Measurements from ENCODE around the gene LDB2.

DNA sequence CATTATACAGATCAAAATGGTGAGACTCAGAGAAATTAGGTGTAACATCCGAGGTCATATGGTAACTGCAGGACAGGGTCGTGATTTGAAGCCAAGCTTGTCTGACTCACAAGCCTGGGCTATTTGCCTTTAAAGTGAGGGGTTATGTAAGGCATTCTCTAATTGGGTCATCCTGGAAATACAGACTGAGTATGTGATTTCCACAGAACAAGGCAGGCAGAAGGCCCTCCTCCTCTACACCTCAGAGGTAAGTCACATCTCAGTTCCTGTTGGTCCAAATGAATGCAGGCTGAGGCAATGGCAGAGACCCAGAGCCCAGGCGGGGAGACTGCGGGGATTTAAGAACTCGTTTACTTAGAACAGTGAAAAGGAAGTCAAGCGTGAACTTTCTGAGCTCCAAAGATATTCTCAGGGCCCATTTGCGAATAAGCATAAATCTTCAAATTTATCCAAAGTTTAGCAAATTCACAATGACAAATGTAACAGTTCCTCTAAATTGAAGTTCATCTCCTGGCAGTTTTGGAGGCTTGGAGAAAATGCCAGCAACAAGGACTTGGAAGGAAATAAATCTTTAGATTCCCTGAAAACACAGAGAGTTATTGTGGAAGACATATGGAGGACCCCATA, 153.3 kb downstream of the LDB2 start:
- no peak for TF ChIP-seq CTCF (IDR thresholded peaks at IDR 0.05; ENCODE audit: extremely low read depth in 1 of 2, insufficient read depth in 1 of 2, low read depth in 1 of 2, low read length in 2 of 2)
- TF ChIP-seq POLR2AphosphoS5 (IDR thresholded peaks at IDR 0.05; ENCODE audit: insufficient read depth, low read depth, low read length): no peak
- TF ChIP-seq POLR2A (IDR thresholded peaks at IDR 0.05; ENCODE audit: low read depth, low read length): no peak
